Stimulated activated CD4-positive, alpha-beta T cell treated with anti-CD3 and anti-CD28 coated beads, Interleukin-2, amount 100 ng/mL, for 4 hours (primary cell): ENCODE results near the gene INPP5A.
"Not testable (repeated sequence)": the region's sequence is repeated elsewhere in the genome, so short reads cannot be mapped to it uniquely, and the experiment has no call there.

Experiments used
- DNase-seq: peaks from one replicate; pipeline ENCODE4 v3.0.0-alpha.2; 2020; ENCODE audit warnings: low read depth

The INPP5A gene

GRCh38 chr10:132597654-132598053 lies 60.1 kb downstream of the INPP5A start:
- DNase-seq, result no peak

- DNase-seq, result not testable (repeated sequence)
These were observed 61.5 kb downstream of the INPP5A start for GRCh38 chr10:132599023-132599618.

- DNase-seq, result no peak
These were observed 62.1 kb downstream of the INPP5A start for GRCh38 chr10:132599732-132600131.

- no peak for DNase-seq
These were observed 62.8 kb downstream of the INPP5A start for GRCh38 chr10:132600416-132600815.

GRCh38 chr10:132601567-132601966 lies 64.0 kb downstream of the INPP5A start:
- DNase-seq, result no peak

GRCh38 chr10:132602614-132603013 lies 65.0 kb downstream of the INPP5A start:
- DNase-seq, result no peak

GRCh38 chr10:132603851-132604533 lies 66.4 kb downstream of the INPP5A start:
- no peak for DNase-seq

GRCh38 chr10:132604686-132605085 lies 67.1 kb downstream of the INPP5A start:
- DNase-seq, result no peak

- no peak for DNase-seq
These were observed 67.8 kb downstream of the INPP5A start for GRCh38 chr10:132605390-132605789.

GRCh38 chr10:132606031-132606491 lies 68.5 kb downstream of the INPP5A start:
- no peak for DNase-seq

- no peak for DNase-seq
These were observed 69.1 kb downstream of the INPP5A start for GRCh38 chr10:132606536-132607316.

- no peak for DNase-seq
These were observed 69.9 kb downstream of the INPP5A start for GRCh38 chr10:132607491-132607890.

- no peak for DNase-seq
These were observed 70.4 kb downstream of the INPP5A start for GRCh38 chr10:132607961-132608495.

GRCh38 chr10:132608511-132609195 lies 71.1 kb downstream of the INPP5A start:
- DNase-seq, result no peak

GRCh38 chr10:132609211-132609610 lies 71.6 kb downstream of the INPP5A start:
- no peak for DNase-seq

GRCh38 chr10:132610071-132610701 lies 72.6 kb downstream of the INPP5A start:
- no peak for DNase-seq

- no peak for DNase-seq
These were observed 73.7 kb downstream of the INPP5A start for GRCh38 chr10:132611026-132611910.

- DNase-seq, result peak; percentile 17
These were observed 74.4 kb downstream of the INPP5A start for GRCh38 chr10:132611986-132612385.

GRCh38 chr10:132612571-132613504 lies 75.3 kb downstream of the INPP5A start:
- DNase-seq, result no peak
